Fibroblast of lung (primary cell): ENCODE data around the gene REV1. TPM values are rescaled to one million over a fixed set of nuclear protein-coding genes. Genes with fewer than 3 reads are reported as not detected.

Experiments used
- DNase-seq, 2 donors: peaks; one replicate each; pipeline versions ENCODE4 v3.0.0 to v3.0.0-alpha.2; 2010; ENCODE audit warnings: low read depth in 2 of 2
- H2AFZ ChIP-seq: 2 replicates; pipeline ENCODE4 v1.5.1; 2012; ENCODE audit warnings: low read length, control low read depth, inconsistent platforms
- H3K27ac ChIP-seq: 2 replicates; pipeline ENCODE4 v1.5.1; 2011; ENCODE audit warnings: low read length, control low read depth; ENCODE audit not compliant: insufficient read depth
- H3K27me3 ChIP-seq: 2 replicates; pipeline ENCODE4 v1.5.1; 2011; ENCODE audit warnings: mild to moderate bottlenecking, low read length; ENCODE audit not compliant: control insufficient read depth, insufficient read depth
- H3K36me3 ChIP-seq: 2 replicates; pipeline ENCODE4 v1.5.1; 2011; ENCODE audit warnings: low read length; ENCODE audit not compliant: control insufficient read depth, insufficient read depth
- H3K4me1 ChIP-seq: 2 replicates; pipeline ENCODE4 v1.5.1; 2011; ENCODE audit warnings: low read length; ENCODE audit not compliant: control insufficient read depth, insufficient read depth; ENCODE audit errors: extremely low read depth
- H3K4me2 ChIP-seq: 2 replicates; pipeline ENCODE4 v1.5.1; 2011; ENCODE audit warnings: low read length, control low read depth; ENCODE audit not compliant: insufficient read depth; ENCODE audit errors: extremely low read depth
- H3K4me3 ChIP-seq, 4 experiments: fragments of 200-600 bp in 1 of 4; sonication (generic) in 1 of 4; replicated peaks in 1 of 4; 2 replicates each; pipeline ENCODE4 v1.5.1; 2011 to 2016; ENCODE audit warnings: low read length in 4 of 4, low read depth in 3 of 4, mild to moderate bottlenecking in 3 of 4, control low read depth in 2 of 4, inconsistent platforms in 1 of 4, mixed read lengths in 1 of 4; ENCODE audit not compliant: insufficient read depth in 1 of 4; ENCODE audit errors: control extremely low read depth in 1 of 4
- H3K79me2 ChIP-seq: 2 replicates; pipeline ENCODE4 v1.5.1; 2012; ENCODE audit warnings: mild to moderate bottlenecking, low read length, inconsistent platforms; ENCODE audit not compliant: control insufficient read depth, insufficient read depth
- H3K9ac ChIP-seq: 2 replicates; pipeline ENCODE4 v1.5.1; 2011; ENCODE audit warnings: mild to moderate bottlenecking, low read length, control low read depth; ENCODE audit not compliant: insufficient read depth
- H3K9me3 ChIP-seq: 2 replicates; pipeline ENCODE4 v1.5.1; 2012; ENCODE audit warnings: low read depth, low read length; ENCODE audit not compliant: control insufficient read depth, insufficient read depth
- H4K20me1 ChIP-seq: 2 replicates; pipeline ENCODE4 v1.5.1; 2011; ENCODE audit warnings: low read length; ENCODE audit not compliant: control insufficient read depth, insufficient read depth; ENCODE audit errors: extremely low read depth
- EZH2 ChIP-seq: IDR thresholded peaks from 2 replicates; pipeline ENCODE4 v1.5.1; 2012; ENCODE audit warnings: low read length, control low read depth, mild to moderate bottlenecking; ENCODE audit errors: missing control alignments
- polyA plus RNA-seq, 2 donors: library from polyadenylated mRNA; depleted of rRNA in 1 of 2; stranded (reverse) in 1 of 2; unstranded in 1 of 2; fragments of >200 nt; gene quantifications; 2 replicates each; pipeline ENCODE4 v1.2.1, GENCODE V29; 2011 to 2012; ENCODE audit warnings: missing spikeins in 1 of 2
- total RNA-seq: library from RNA; depleted of rRNA; stranded (reverse); fragments of >200 nt; gene quantifications from 2 replicates; pipeline ENCODE4 v1.2.1, GENCODE V29; 2014
- TF ChIP-seq, protein P1 (sequence below), 2 donors: IDR thresholded peaks in 1 of 2; conservative IDR thresholded peaks in 1 of 2; 1 replicate in 1 of 2; 2 replicates in 1 of 2; pipeline ENCODE4 v1.5.1; 2011 to 2012; ENCODE audit warnings: low read length in 2 of 2, control low read depth in 1 of 2, inconsistent platforms in 1 of 2, low read depth in 1 of 2, mild to moderate bottlenecking in 1 of 2

The REV1 gene
- total and polyA plus RNA-seq, 2 donors (not counting 1 experiment from before 2014, with no cell fraction given), result 19.3 to 39.3 TPM

GRCh38 chr2:99522157-99522556 is 32.3 kb upstream of the REV1 start:
- Histone ChIP-seq H3K79me2 (no peaks in the 10 kb centered on the region), H2AFZ (no peak overlapping the region), H3K27ac (no peak overlapping the region), H3K9me3 (no peaks in the 10 kb centered on the region), H3K4me3 (no peak overlapping the region), H4K20me1 (no peaks in the 10 kb centered on the region), H3K4me2 (no peak overlapping the region), H3K36me3 (no peaks in the 10 kb centered on the region), H3K27me3 (no peaks in the 10 kb centered on the region), H3K4me1 (no peaks in the 10 kb centered on the region), H3K9ac (no peak overlapping the region)
- no peak for DNase-seq
- no peak for TF ChIP-seq EZH2
- TF ChIP-seq, protein P1, sequence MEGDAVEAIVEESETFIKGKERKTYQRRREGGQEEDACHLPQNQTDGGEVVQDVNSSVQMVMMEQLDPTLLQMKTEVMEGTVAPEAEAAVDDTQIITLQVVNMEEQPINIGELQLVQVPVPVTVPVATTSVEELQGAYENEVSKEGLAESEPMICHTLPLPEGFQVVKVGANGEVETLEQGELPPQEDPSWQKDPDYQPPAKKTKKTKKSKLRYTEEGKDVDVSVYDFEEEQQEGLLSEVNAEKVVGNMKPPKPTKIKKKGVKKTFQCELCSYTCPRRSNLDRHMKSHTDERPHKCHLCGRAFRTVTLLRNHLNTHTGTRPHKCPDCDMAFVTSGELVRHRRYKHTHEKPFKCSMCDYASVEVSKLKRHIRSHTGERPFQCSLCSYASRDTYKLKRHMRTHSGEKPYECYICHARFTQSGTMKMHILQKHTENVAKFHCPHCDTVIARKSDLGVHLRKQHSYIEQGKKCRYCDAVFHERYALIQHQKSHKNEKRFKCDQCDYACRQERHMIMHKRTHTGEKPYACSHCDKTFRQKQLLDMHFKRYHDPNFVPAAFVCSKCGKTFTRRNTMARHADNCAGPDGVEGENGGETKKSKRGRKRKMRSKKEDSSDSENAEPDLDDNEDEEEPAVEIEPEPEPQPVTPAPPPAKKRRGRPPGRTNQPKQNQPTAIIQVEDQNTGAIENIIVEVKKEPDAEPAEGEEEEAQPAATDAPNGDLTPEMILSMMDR (conservative IDR thresholded peaks at IDR 0.05 in 1 of 2, IDR thresholded peaks at IDR 0.05 in 1 of 2; ENCODE audit: low read depth in 1 of 2, low read length in 2 of 2), result no peak

DNA sequence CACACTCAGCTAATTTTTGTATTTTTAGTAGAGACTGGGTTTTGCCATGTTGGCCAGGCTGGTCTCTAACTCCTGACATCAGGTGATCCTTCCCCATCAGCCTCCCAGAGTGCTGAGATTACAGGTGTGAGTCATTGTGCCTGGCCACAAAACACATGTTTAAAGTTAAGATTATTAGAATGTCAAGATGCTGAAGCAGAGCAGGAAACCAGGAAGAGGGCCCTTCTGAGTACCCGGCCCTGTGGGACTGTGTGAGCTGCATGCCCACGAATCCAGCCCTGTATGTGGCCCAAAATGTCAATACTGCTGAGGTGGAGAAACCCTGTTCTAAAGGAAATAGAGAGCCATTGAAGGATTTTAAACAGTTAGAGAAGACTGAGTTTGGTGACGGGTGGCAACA is 31.0 kb upstream of the REV1 start:
- Histone ChIP-seq H4K20me1 (no peaks in the 10 kb centered on the region), H3K4me1 (no peaks in the 10 kb centered on the region), H3K9ac (no peak overlapping the region), H3K36me3 (no peaks in the 10 kb centered on the region), H3K27ac (no peak overlapping the region), H3K9me3 (no peaks in the 10 kb centered on the region), H3K4me3 (no peak overlapping the region), H2AFZ (no peak overlapping the region), H3K79me2 (no peaks in the 10 kb centered on the region), H3K4me2 (no peak overlapping the region), H3K27me3 (no peaks in the 10 kb centered on the region)
- no peak for TF ChIP-seq EZH2
- TF ChIP-seq, protein P1 (conservative IDR thresholded peaks at IDR 0.05 in 1 of 2, IDR thresholded peaks at IDR 0.05 in 1 of 2; ENCODE audit: low read depth in 1 of 2, low read length in 2 of 2), result no peak
- DNase-seq, result peak in 1 of 2 donors; percentile 20

GRCh38 chr2:99520195-99520594 is 30.4 kb upstream of the REV1 start:
- TF ChIP-seq, protein P1 (conservative IDR thresholded peaks at IDR 0.05 in 1 of 2, IDR thresholded peaks at IDR 0.05 in 1 of 2; ENCODE audit: low read depth in 1 of 2, low read length in 2 of 2), result no peak
- TF ChIP-seq EZH2, result no peak
- Histone ChIP-seq H3K79me2 (no peaks in the 10 kb centered on the region), H3K4me1 (no peaks in the 10 kb centered on the region), H3K36me3 (no peaks in the 10 kb centered on the region), H2AFZ (no peak overlapping the region), H3K27me3 (no peaks in the 10 kb centered on the region), H3K27ac (no peak overlapping the region), H3K9ac (no peak overlapping the region), H3K9me3 (no peaks in the 10 kb centered on the region), H4K20me1 (no peaks in the 10 kb centered on the region), H3K4me2 (no peak overlapping the region), H3K4me3 (no peak overlapping the region)
- no peak for DNase-seq
